ENCODE results near the gene QPRT.
"Not testable (repeated sequence)": the region's sequence is repeated elsewhere in the genome, so short reads cannot be mapped to it uniquely, and the experiment has no call there.

The QPRT gene

DNA sequence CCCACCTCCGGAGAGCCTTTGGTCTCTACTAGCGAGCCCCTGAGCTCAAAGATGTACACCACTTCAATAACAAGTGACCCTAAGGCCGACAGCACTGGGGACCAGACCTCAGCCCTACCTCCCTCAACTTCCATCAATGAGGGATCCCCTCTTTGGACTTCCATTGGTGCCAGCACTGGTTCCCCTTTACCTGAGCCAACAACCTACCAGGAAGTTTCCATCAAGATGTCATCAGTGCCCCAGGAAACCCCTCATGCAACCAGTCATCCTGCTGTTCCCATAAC is 15.2 kb upstream of the QPRT start:
- DNase-seq (ENCODE audit: low read depth) = no peak
- no peak overlapping the region for H3K4me3 ChIP-seq (ENCODE audit: low read length)
- TF ChIP-seq, protein P1, sequence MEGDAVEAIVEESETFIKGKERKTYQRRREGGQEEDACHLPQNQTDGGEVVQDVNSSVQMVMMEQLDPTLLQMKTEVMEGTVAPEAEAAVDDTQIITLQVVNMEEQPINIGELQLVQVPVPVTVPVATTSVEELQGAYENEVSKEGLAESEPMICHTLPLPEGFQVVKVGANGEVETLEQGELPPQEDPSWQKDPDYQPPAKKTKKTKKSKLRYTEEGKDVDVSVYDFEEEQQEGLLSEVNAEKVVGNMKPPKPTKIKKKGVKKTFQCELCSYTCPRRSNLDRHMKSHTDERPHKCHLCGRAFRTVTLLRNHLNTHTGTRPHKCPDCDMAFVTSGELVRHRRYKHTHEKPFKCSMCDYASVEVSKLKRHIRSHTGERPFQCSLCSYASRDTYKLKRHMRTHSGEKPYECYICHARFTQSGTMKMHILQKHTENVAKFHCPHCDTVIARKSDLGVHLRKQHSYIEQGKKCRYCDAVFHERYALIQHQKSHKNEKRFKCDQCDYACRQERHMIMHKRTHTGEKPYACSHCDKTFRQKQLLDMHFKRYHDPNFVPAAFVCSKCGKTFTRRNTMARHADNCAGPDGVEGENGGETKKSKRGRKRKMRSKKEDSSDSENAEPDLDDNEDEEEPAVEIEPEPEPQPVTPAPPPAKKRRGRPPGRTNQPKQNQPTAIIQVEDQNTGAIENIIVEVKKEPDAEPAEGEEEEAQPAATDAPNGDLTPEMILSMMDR (conservative IDR thresholded peaks at IDR 0.05; ENCODE audit: low read length) = no peak

DNA sequence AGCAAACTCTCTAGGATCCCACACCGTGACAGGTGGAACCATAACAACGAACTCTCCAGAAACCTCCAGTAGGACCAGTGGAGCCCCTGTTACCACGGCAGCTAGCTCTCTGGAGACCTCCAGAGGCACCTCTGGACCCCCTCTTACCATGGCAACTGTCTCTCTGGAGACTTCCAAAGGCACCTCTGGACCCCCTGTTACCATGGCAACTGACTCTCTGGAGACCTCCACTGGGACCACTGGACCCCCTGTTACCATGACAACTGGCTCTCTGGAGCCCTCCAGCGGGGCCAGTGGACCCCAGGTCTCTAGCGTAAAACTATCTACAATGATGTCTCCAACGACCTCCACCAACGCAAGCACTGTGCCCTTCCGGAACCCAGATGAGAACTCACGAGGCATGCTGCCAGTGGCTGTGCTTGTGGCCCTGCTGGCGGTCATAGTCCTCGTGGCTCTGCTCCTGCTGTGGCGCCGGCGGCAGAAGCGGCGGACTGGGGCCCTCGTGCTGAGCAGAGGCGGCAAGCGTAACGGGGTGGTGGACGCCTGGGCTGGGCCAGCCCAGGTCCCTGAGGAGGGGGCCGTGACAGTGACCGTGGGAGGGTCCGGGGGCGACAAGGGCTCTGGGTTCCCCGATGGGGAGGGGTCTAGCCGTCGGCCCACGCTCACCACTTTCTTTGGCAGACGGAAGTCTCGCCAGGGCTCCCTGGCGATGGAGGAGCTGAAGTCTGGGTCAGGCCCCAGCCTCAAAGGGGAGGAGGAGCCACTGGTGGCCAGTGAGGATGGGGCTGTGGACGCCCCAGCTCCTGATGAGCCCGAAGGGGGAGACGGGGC is 14.7 kb upstream of the QPRT start:
- DNase-seq (ENCODE audit: low read depth) = no peak

DNA sequence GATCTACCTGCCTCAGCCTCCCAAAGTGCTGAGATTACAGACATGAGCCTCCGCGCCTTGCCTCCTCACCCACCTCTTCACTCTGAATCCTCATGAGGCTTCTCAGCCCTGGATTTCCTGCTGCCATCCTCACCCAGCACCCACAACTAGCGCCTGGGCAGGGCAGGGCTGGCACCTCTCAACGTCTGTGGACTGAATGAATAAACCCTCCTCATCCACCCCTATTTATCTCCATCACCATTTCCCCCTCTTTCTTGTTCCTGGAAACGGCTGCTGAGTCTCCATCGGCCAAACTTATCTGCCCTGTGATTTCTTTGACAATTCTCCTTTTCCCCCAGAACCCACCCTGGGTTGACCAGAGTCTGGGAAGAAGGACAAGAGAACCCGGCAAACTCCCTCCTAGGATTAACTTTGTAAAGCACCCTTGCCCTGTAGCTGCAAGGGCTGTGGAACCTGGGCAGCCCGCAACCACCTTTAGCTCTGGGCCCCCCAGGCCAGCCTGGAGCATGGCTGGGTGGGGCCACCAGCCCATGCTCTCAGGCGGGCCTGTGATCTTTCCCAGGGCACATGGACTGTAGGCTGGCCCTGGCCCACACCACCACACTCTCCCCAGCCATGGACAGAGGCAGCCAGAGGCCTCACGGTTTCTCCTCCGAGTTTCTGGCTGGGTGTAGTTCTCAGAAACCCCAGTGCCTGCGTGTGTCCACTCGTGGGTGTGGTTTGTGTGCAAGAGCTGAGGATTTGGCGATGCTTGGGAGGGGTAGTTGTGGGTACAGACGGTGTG is 13.5 kb upstream of the QPRT start:
- no peak overlapping the region for H3K4me3 ChIP-seq (ENCODE audit: low read length)
- DNase-seq (ENCODE audit: low read depth) = no peak
- TF ChIP-seq, protein P1 (conservative IDR thresholded peaks at IDR 0.05; ENCODE audit: low read length) = no peak

More for the DNA sequence above, 14.7 kb upstream of the QPRT start:
- TF ChIP-seq, protein P1 (conservative IDR thresholded peaks at IDR 0.05; ENCODE audit: low read length) = no peak
- H3K4me3 ChIP-seq (ENCODE audit: low read length) = no peak overlapping the region

DNA sequence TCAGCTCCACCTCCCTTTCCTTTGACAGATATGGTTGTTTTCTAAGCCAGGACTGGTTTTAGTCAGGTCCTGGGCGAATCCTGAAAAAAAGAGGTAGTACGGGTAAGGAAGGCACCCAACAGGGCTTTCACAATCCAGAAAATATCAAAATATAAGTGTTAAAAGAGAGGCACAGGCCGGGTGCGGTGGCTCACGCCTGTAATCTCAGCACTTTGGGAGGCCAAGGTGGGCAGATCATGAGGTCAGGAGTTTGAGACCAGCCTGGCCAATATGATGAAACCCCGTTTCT is 11.7 kb upstream of the QPRT start:
- not testable (repeated sequence) for DNase-seq (ENCODE audit: low read depth); H3K4me3 ChIP-seq (ENCODE audit: low read length)

DNA sequence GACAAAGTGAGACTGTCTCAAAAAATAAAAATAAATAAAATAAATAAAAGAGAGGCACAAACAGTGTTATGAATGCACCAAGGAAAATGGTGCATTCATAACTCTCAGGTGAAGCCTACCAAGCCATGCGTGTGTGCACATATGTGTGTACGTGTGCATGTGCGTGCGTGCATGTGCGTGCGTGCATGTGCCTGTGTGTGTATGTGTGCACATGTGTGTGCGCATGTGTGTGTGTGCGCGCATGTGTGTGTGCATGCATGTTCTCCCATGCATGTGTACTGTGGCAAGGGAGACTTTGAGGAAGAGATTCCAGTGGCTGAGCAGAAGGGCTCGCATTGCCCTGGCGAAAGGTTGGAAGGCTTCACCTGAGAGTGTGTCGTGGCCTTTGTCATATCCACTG is 11.2 kb upstream of the QPRT start:
- DNase-seq (ENCODE audit: low read depth) = no peak
- H3K4me3 ChIP-seq (ENCODE audit: low read length) = no peak overlapping the region
- TF ChIP-seq, protein P1 (conservative IDR thresholded peaks at IDR 0.05; ENCODE audit: low read length) = no peak

DNA sequence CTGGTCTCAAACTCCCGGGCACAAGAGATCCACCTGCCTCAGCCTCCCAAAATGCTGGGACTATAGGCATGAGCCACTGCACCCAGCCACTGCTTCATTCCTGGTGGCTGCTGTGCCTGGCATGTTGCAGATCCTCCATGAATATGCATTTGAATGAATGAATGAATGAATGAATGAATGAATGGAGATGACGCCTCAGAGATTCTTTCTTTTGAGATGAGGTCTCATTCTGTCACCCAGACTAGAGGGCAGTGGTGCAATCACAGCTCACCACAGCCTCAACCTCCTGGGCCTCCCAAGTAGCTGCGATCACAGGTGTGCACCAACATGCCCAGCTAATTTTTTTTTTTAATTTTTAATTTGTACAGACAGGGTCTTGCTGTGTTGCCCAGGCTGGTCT is 10.7 kb upstream of the QPRT start:
- no peak overlapping the region for H3K4me3 ChIP-seq (ENCODE audit: low read length)
- TF ChIP-seq, protein P1 (conservative IDR thresholded peaks at IDR 0.05; ENCODE audit: low read length) = no peak
- DNase-seq (ENCODE audit: low read depth) = no peak

DNA sequence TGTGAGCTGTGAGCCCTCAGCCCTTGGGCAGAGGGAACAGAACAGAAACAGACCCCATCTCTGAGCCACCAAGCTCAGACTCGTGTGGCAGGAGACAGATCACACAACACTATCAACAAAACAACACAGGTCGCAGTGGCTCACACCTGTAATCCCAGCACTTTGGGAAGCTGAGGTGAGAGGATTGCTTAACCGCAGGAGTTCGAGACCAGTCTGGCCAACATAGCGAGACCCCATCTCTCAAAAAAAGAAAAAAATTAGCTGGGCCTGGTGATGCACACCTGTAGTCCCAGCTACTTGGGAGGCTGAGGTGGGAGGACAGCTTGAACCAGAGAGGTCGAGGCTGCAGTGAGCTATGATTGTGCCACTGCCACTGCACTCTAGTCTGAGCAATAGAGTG is 5.5 kb upstream of the QPRT start:
- no peak overlapping the region for H3K4me3 ChIP-seq (ENCODE audit: low read length)
- TF ChIP-seq, protein P1 (conservative IDR thresholded peaks at IDR 0.05; ENCODE audit: low read length) = no peak
- no peak for DNase-seq (ENCODE audit: low read depth)
